Cardiac muscle cell (in vitro differentiated cells and primary cell): ENCODE data around the gene KCNMA1. TPM values are rescaled to one million over a fixed set of nuclear protein-coding genes. Genes with fewer than 3 reads are reported as not detected.

ENCODE experiments used
- DNase-seq, 2 donors: peaks; one replicate each; pipeline versions ENCODE4 v3.0.0 to v3.0.0-alpha.2; 2010 to 2017; ENCODE audit warnings: low read depth in 1 of 2, low spot score in 1 of 2
- H3K27ac ChIP-seq: fragments of 200-600 bp; sonication (generic); 2 replicates; pipeline ENCODE4 v1.5.1; 2016
- H3K27me3 ChIP-seq: fragments of 200-600 bp; sonication (generic); 2 replicates; pipeline ENCODE4 v1.6.0; 2016; ENCODE audit warnings: control low read depth
- H3K36me3 ChIP-seq: fragments of 200-600 bp; sonication (generic); 2 replicates; pipeline ENCODE4 v1.5.1; 2016; ENCODE audit warnings: control low read depth
- H3K4me1 ChIP-seq: fragments of 200-600 bp; sonication (generic); 2 replicates; pipeline ENCODE4 v1.8.1; 2017; ENCODE audit warnings: low read depth, mild to moderate bottlenecking, mixed run types
- H3K4me3 ChIP-seq: fragments of 200-600 bp; sonication (generic); 2 replicates; pipeline ENCODE4 v1.5.1; 2016; ENCODE audit warnings: mild to moderate bottlenecking
- H3K9me3 ChIP-seq: fragments of 200-600 bp; sonication (generic); 2 replicates; pipeline ENCODE4 v1.5.1; 2017; ENCODE audit warnings: low read depth, mild to moderate bottlenecking, control low read depth
- CTCF ChIP-seq: IDR thresholded peaks from 2 replicates; pipeline ENCODE4 v1.5.1; 2012; ENCODE audit warnings: low read depth, mild to moderate bottlenecking, low read length
- polyA plus RNA-seq: library from polyadenylated mRNA; unstranded; fragments of >200 nt; fragmentation: Nextera tagmentation; extraction: Ambion mirVana; gene quantifications from 2 replicates; pipeline ENCODE4 v1.2.1, GENCODE V29; 2016
- total RNA-seq: library from RNA; depleted of rRNA; stranded (reverse); fragments of >200 nt; gene quantifications from 2 replicates; pipeline ENCODE4 v1.2.3, GENCODE V29; 2016

KCNMA1 gene
- total and polyA plus RNA-seq, 2 experiments from 2014 or later = 1.8 to 1.9 TPM

GRCh38 chr10:77670817-77671443 lies 33.3 kb upstream of the KCNMA1 start:
- Histone ChIP-seq H3K27ac (no peak overlapping the region), H3K27me3 (peaks cover 4% of the 10 kb centered on the region), H3K9me3 (no peaks in the 10 kb centered on the region), H3K4me1 (no peaks in the 10 kb centered on the region), H3K36me3 (no peaks in the 10 kb centered on the region), H3K4me3 (no peak overlapping the region)
- DNase-seq = no peak
- no peak for TF ChIP-seq CTCF

- H3K27me3 ChIP-seq = peaks cover 4% of the 10 kb centered on the region
- no peak overlapping the region for H3K27ac ChIP-seq
- TF ChIP-seq CTCF = no peak
These were observed 32.3 kb upstream of the KCNMA1 start for GRCh38 chr10:77669892-77670291.

GRCh38 chr10:77667426-77668324 lies 30.1 kb upstream of the KCNMA1 start:
- H3K27me3 ChIP-seq = peaks cover 4% of the 10 kb centered on the region
- H3K36me3 ChIP-seq = no peaks in the 10 kb centered on the region
- no peaks in the 10 kb centered on the region for H3K9me3 ChIP-seq
- no peaks in the 10 kb centered on the region for H3K4me1 ChIP-seq
- TF ChIP-seq CTCF = no peak
- H3K27ac ChIP-seq = no peak overlapping the region
- no peak overlapping the region for H3K4me3 ChIP-seq
- no peak for DNase-seq

More at GRCh38 chr10:77669892-77670291, 32.3 kb upstream of the KCNMA1 start:
- H3K9me3 ChIP-seq = no peaks in the 10 kb centered on the region
- H3K36me3 ChIP-seq = no peaks in the 10 kb centered on the region
- H3K4me1 ChIP-seq = no peaks in the 10 kb centered on the region
- no peak overlapping the region for H3K4me3 ChIP-seq
- no peak for DNase-seq

- no peak for TF ChIP-seq CTCF
- peaks cover 4% of the 10 kb centered on the region for H3K27me3 ChIP-seq
- H3K4me3 ChIP-seq = no peak overlapping the region
- no peaks in the 10 kb centered on the region for H3K4me1 ChIP-seq
- no peak for DNase-seq
- no peak overlapping the region for H3K27ac ChIP-seq
- no peaks in the 10 kb centered on the region for H3K9me3 ChIP-seq
- H3K36me3 ChIP-seq = no peaks in the 10 kb centered on the region
These were observed 29.2 kb upstream of the KCNMA1 start for GRCh38 chr10:77666821-77667220.

GRCh38 chr10:77664696-77665095 lies 27.1 kb upstream of the KCNMA1 start:
- DNase-seq = no peak
- H3K36me3 ChIP-seq = no peaks in the 10 kb centered on the region
- no peak overlapping the region for H3K27ac ChIP-seq
- peaks cover 4% of the 10 kb centered on the region for H3K27me3 ChIP-seq
- H3K9me3 ChIP-seq = no peaks in the 10 kb centered on the region
- no peak for TF ChIP-seq CTCF
- no peak overlapping the region for H3K4me3 ChIP-seq
- no peaks in the 10 kb centered on the region for H3K4me1 ChIP-seq
